Right atrium auricular region (tissue), 2 donors: Measurements from ENCODE around the gene NECTIN4. TPM values are rescaled to one million over a fixed set of nuclear protein-coding genes. Genes with fewer than 3 reads are reported as not detected.
A peak's percentile ranks its signal among the peaks of the same experiment; 100 is the strongest.

Experiments used
- DNase-seq: peaks from one replicate; pipeline ENCODE4 v3.0.0-alpha.2; 2019; ENCODE audit warnings: low spot score
- H3K27ac ChIP-seq, 2 donors: fragments of 200-600 bp; sonication (generic); 1 replicate in 1 of 2; 2 replicates in 1 of 2; pipeline ENCODE4 v1.5.1; 2016 to 2019
- H3K27me3 ChIP-seq, 2 donors: fragments of 200-600 bp; sonication (generic); one replicate each; pipeline versions ENCODE4 v1.5.1 to v1.6.0; 2017 to 2019
- H3K36me3 ChIP-seq: fragments of 200-600 bp; sonication (generic); one replicate; pipeline ENCODE4 v1.5.1; 2016
- H3K4me1 ChIP-seq, 2 donors: fragments of 200-600 bp; sonication (generic); one replicate each; pipeline versions ENCODE4 v1.5.1 to v1.6.0; 2017 to 2019
- H3K4me3 ChIP-seq, 2 donors: fragments of 200-600 bp; sonication (generic); 1 replicate in 1 of 2; 2 replicates in 1 of 2; pipeline ENCODE4 v1.5.1; 2017 to 2019; ENCODE audit warnings: mild to moderate bottlenecking in 1 of 2, moderate library complexity in 1 of 2
- H3K9me3 ChIP-seq, 2 donors: fragments of 200-600 bp; sonication (generic); one replicate each; pipeline ENCODE4 v1.5.1; 2019
- total RNA-seq, 2 donors: library from RNA; depleted of rRNA; stranded (reverse); fragments of >200 nt; gene quantifications; one replicate each; pipeline ENCODE4 v1.1.0, GENCODE V29; 2016
- TF ChIP-seq, protein P1 (sequence below), 2 donors: fragments of 200-600 bp; sonication (generic); IDR thresholded peaks; one replicate each; pipeline ENCODE4 v1.5.1; 2019; ENCODE audit warnings: antibody characterized with exemption in 2 of 2

The NECTIN4 gene
- total RNA-seq, 2 donors from 2014 or later = 0.75 TPM; not detected in 1

DNA sequence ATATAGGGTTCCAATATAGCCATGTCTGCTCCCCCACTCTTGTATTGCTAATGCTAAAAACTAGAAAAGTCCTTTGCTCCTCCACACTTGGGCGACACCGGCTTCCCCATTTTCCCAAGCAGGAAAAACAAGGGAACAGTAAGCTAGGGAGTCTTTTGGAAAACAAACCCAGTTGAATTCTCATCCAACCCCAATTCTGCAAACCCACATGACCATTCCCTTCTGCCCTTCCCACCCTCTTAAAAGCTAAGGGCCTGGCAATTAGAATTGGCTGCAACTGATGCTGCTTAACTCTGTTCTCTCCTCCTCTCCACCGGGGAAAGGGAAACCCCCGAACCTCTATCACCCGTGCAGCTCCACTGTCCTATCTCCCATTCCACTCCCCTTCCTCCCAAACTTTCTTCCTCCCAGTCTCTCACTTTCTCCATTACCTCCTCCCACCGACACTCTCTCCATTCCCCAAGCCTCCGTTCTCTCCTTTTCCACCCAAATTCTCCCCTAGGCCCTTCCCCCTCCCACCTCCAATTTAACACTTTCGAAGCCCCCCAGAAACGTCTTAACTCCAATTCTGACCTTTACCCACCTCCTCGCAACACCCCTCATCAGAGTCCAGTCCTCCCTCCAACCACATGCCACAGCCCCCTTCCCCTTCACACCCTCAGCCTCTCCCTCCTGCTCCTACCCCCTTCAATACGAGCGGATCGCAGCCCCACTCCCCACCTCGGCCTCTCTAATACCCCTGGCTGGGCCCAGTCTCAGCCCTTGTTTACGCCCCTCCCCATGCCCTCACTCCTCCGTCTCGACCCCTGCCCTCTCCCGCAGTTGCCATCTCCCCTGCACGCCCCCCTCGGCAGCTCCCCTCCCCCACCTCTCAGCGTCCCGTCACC is 42.4 kb upstream of the NECTIN4 start:
- TF ChIP-seq, protein P1, sequence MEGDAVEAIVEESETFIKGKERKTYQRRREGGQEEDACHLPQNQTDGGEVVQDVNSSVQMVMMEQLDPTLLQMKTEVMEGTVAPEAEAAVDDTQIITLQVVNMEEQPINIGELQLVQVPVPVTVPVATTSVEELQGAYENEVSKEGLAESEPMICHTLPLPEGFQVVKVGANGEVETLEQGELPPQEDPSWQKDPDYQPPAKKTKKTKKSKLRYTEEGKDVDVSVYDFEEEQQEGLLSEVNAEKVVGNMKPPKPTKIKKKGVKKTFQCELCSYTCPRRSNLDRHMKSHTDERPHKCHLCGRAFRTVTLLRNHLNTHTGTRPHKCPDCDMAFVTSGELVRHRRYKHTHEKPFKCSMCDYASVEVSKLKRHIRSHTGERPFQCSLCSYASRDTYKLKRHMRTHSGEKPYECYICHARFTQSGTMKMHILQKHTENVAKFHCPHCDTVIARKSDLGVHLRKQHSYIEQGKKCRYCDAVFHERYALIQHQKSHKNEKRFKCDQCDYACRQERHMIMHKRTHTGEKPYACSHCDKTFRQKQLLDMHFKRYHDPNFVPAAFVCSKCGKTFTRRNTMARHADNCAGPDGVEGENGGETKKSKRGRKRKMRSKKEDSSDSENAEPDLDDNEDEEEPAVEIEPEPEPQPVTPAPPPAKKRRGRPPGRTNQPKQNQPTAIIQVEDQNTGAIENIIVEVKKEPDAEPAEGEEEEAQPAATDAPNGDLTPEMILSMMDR (IDR thresholded peaks at IDR 0.05) = no peak
- H3K36me3 ChIP-seq = peaks cover 20% of the 10 kb centered on the region

DNA sequence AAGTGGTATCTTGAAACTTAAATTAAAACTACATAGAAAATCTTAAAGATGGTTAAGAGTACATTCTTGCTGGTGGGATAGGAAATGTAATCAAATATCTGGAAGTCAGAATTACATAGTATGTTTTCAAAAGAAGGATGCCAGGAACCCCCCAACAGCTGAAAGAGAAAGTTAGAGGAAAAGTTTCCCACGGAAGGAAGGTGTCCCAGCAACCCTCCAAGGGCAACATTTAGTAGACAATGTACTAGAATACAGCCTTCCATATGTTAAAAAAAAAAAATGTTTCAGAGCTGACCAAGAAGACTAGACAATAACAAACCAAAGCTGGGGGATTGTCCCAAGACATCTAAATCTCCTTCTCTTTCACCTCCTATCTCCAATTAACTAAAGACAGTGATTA is 40.9 kb upstream of the NECTIN4 start:
- Histone ChIP-seq H3K4me1 (peaks cover 0 to 37% of the 10 kb centered on the region in 2 donors), H3K9me3 (no peaks in the 10 kb centered on the region), H3K27ac (no peak overlapping the region), H3K4me3 (no peak overlapping the region), H3K36me3 (peaks cover 33% of the 10 kb centered on the region), H3K27me3 (no peaks in the 10 kb centered on the region)
- TF ChIP-seq, protein P1 (IDR thresholded peaks at IDR 0.05) = no peak
- DNase-seq = no peak

More for the DNA sequence above, 42.4 kb upstream of the NECTIN4 start:
- no peak for DNase-seq
- H3K9me3 ChIP-seq = no peaks in the 10 kb centered on the region
- peak overlapping the region; percentile 93 to 95 for H3K27ac ChIP-seq
- no peaks in the 10 kb centered on the region for H3K27me3 ChIP-seq
- peaks cover 0 to 37% of the 10 kb centered on the region in 2 donors for H3K4me1 ChIP-seq
- peak overlapping the region; percentile 81 to 83 for H3K4me3 ChIP-seq

DNA sequence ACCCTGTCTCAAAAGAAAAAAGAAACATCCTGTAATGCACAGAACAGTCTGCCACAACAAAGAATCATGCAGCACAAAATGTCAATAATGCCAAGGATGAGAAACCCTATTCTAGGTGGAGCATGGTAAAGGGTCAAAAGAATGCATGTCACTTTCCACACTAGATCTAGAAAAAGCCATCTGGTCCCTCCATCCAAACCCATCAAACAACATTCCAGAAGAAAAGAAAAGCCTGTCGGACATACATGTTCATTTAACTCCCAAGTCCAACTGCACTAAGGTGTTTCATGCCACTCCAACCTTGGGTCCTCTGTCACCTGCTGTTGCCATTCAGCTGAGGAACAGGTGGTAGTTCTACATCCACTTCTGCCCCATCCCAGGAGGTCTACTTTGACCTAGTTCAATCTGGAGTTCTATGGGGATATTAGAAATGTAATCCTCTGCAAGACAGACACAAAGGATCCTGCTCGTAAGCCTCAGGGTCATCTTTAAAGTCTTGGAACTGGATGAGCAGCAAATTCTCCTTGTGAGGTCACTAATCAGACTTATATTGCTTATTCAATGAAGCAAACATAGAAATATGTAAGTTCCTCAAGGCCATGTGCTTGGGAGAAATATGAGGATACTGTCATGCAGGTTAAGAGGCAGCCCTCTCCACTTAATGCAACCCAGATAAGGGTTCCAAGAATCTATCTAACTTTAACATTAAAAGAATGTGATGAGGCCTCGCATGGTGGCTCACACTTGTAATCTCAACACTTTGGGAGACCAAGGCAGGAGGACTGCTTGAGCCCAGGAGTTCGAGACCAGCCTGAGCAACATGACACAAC is 39.4 kb upstream of the NECTIN4 start:
- Histone ChIP-seq H3K4me1 (peaks cover 0 to 29% of the 10 kb centered on the region in 2 donors), H3K36me3 (peaks cover 48% of the 10 kb centered on the region), H3K27ac (no peak overlapping the region), H3K27me3 (no peaks in the 10 kb centered on the region), H3K4me3 (no peak overlapping the region), H3K9me3 (no peaks in the 10 kb centered on the region)
- DNase-seq = no peak
- TF ChIP-seq, protein P1 (IDR thresholded peaks at IDR 0.05) = no peak

DNA sequence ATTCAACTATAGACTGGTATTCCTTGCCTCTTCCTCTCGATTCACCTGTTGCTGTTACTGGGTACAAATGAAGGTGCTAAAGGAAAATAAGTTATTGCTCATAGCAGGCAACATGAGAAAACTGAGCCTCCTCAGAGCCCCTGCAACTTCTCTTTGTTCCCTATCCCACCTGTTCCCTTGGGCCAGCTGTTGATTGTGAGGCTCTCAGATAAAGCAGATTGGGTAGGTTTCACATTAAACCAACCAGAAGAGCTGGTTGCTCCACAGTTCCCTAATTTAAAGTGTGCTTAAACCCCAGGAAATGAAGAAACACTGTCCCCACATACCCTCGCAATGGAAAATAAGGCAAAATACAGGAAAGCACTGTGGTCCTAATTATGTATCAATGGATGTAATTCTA is 38.3 kb upstream of the NECTIN4 start:
- DNase-seq = no peak
- Histone ChIP-seq H3K4me3 (no peak overlapping the region), H3K27me3 (no peaks in the 10 kb centered on the region), H3K27ac (no peak overlapping the region), H3K4me1 (peaks cover 0 to 23% of the 10 kb centered on the region in 2 donors), H3K9me3 (no peaks in the 10 kb centered on the region), H3K36me3 (peaks cover 60% of the 10 kb centered on the region)
- TF ChIP-seq, protein P1 (IDR thresholded peaks at IDR 0.05) = no peak

DNA sequence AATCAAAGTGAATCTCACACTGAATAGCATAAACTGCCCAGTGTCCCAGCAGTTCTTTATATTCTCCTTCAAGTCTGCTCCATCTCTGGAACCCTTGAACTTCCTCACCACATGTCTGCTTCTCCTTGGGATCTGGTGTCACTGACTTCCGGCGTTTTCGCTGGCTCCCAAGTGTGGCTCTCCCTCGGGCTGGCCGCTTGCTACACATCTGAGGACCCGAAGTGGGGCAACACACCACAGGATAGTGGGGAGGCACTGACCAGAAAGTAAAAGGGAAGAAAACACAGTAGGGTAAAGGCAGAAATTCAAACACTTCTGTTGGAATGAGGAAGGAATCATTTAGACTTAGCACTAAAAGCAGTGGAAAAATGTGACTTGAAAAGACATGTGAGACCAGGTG is 33.6 kb upstream of the NECTIN4 start:
- DNase-seq = no peak
- peaks cover 74% of the 10 kb centered on the region for H3K36me3 ChIP-seq
- no peaks in the 10 kb centered on the region for H3K27me3 ChIP-seq
- no peak overlapping the region for H3K27ac ChIP-seq
- H3K9me3 ChIP-seq = no peaks in the 10 kb centered on the region
- TF ChIP-seq, protein P1 (IDR thresholded peaks at IDR 0.05) = no peak
- peaks cover 0 to 20% of the 10 kb centered on the region in 2 donors for H3K4me1 ChIP-seq
- H3K4me3 ChIP-seq = no peak overlapping the region
